Measurements from ENCODE around the gene OR1F1. TPM values are rescaled to one million over a fixed set of nuclear protein-coding genes. Genes with fewer than 3 reads are reported as not detected.

The OR1F1 gene
- total RNA-seq, 1 experiment from 2014 or later, result not detected

DNA sequence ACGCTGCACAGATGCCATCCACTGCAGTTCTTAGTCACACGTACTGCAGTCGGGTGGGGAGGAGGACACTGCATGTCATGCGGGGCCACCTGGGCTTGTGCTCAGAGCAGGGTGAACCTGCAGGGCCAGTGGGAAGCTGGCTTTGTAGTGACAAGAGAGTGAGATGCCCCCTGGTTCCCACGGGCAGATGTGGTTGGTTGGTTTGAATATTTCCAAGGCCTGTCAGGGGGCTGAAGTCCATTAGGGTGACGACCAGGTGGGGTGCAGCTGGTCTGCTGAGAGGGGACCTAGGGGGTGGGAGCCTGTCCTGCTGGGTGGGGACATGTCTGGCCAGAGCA, 38.8 kb upstream of the OR1F1 start:
- Histone ChIP-seq H2AK5ac (ENCODE audit: insufficient read length, low read length) (no peak overlapping the region), H2BK20ac (ENCODE audit: low read depth, low read length, poor library complexity, severe bottlenecking) (no peak overlapping the region), H3K4ac (ENCODE audit: low read depth, low read length) (no peak overlapping the region), H2AFZ (ENCODE audit: low read length) (no peak overlapping the region), H3K56ac (ENCODE audit: insufficient read length, low read depth, low read length) (no peak overlapping the region), H3K9ac (ENCODE audit: extremely low read depth, insufficient read length, low read length) (no peak overlapping the region), H3K79me2 (ENCODE audit: insufficient read depth, low read length) (no peaks in the 10 kb centered on the region), H2BK12ac (ENCODE audit: insufficient read length, low read depth, low read length) (no peak overlapping the region), H3K23me2 (ENCODE audit: insufficient read length, low read depth, low read length, poor library complexity, severe bottlenecking) (peaks cover 13% of the 10 kb centered on the region), H3K4me1 (ENCODE audit: insufficient read depth, low read length) (no peaks in the 10 kb centered on the region), H4K91ac (ENCODE audit: insufficient read length, low read depth, low read length) (no peak overlapping the region), H3K23ac (ENCODE audit: insufficient read length, low read depth, low read length) (no peak overlapping the region), H4K20me1 (ENCODE audit: control insufficient read depth, insufficient read depth, insufficient read length) (no peaks in the 10 kb centered on the region), H2BK120ac (ENCODE audit: low read depth, low read length, poor library complexity, severe bottlenecking) (no peak overlapping the region), H2BK5ac (ENCODE audit: insufficient read length, low read length) (no peak overlapping the region), H4K5ac (ENCODE audit: insufficient read length, low read depth, low read length) (no peak overlapping the region), H3K79me1 (ENCODE audit: insufficient read depth, low read depth, low read length, poor library complexity, severe bottlenecking) (no peaks in the 10 kb centered on the region), H3K9me3 (ENCODE audit: control insufficient read depth, low read depth, low read length) (no peaks in the 10 kb centered on the region), H3K14ac (ENCODE audit: insufficient read depth, low read length) (no peak overlapping the region), H4K8ac (replicated peaks; ENCODE audit: insufficient read length, low read depth, low read length) (no peak overlapping the region), H3K18ac (ENCODE audit: insufficient read length, low read depth, low read length) (no peak overlapping the region), H3T11ph (ENCODE audit: low read length) (no peak overlapping the region), H3K4me2 (ENCODE audit: insufficient read depth, insufficient read length, low read length) (peak overlapping the region; percentile 76), H2BK15ac (ENCODE audit: low read depth, low read length) (no peak overlapping the region), H3K27ac (ENCODE audit: insufficient read length, low read depth, low read length) (no peak overlapping the region), H3K27me3 (ENCODE audit: insufficient read depth, low read length) (no peaks in the 10 kb centered on the region)
- Mint-ChIP-seq H3K4me1 (peaks cover 7 to 12% of the 10 kb centered on the region in 2 experiments), H3K36me3 (ENCODE audit: insufficient read depth in 1 of 3, low read depth in 3 of 3) (no peaks in the 10 kb centered on the region), H3K27ac (no peak overlapping the region; a peak in 1 of 7 replicates), H3K4me3 (peak overlapping the region; percentile 85 to 90), H3K9me3 (peaks cover 3 to 8% of the 10 kb centered on the region in 2 experiments; a peak in 2 of 5 replicates), H3K27me3 (ENCODE audit: low read depth) (peaks cover 41% of the 10 kb centered on the region)
- WGBS (ENCODE audit: extremely low coverage, insufficient read length, low lambda C conversion rate), result no CpG with 5 or more reads among the region's 6 CpGs
- TF ChIP-seq CTCF (conservative IDR thresholded peaks at IDR 0.05), result no peak
- no peak for DNase-seq
